Measurements from ENCODE around the gene WNT8B.

Gene WNT8B

GRCh38 chr10:100479037-100479436 lies 16.2 kb downstream of the WNT8B start:
- DNase-seq: no peak
- Histone ChIP-seq H3K36me3 (replicated peaks) (no peaks in the 10 kb centered on the region), H3K4me3 (ENCODE audit: low read depth, low read length) (no peak overlapping the region), H3K27me3 (replicated peaks) (peaks cover 13% of the 10 kb centered on the region), H3K27ac (no peak overlapping the region)
- TF ChIP-seq CTCF (IDR thresholded peaks at IDR 0.05; ENCODE audit: low read depth, low read length, missing control alignments): no peak
- in situ Hi-C loops (cut with HindIII; ENCODE audit: low pct_ligation_motif_present, low sequenced_read_pairs): no loop called here

GRCh38 chr10:100480002-100480401 lies 17.2 kb downstream of the WNT8B start:
- H3K27me3 ChIP-seq (replicated peaks): peaks cover 13% of the 10 kb centered on the region
- H3K36me3 ChIP-seq (replicated peaks): no peaks in the 10 kb centered on the region
- TF ChIP-seq CTCF (IDR thresholded peaks at IDR 0.05; ENCODE audit: low read depth, low read length, missing control alignments): no peak
- DNase-seq: no peak
- H3K4me3 ChIP-seq (ENCODE audit: low read depth, low read length): no peak overlapping the region
- no peak overlapping the region for H3K27ac ChIP-seq
- in situ Hi-C loops (cut with HindIII; ENCODE audit: low pct_ligation_motif_present, low sequenced_read_pairs): no loop called here

- in situ Hi-C loops (cut with HindIII; ENCODE audit: low pct_ligation_motif_present, low sequenced_read_pairs): no loop called here
- Histone ChIP-seq H3K36me3 (replicated peaks) (no peaks in the 10 kb centered on the region), H3K27me3 (replicated peaks) (peaks cover 13% of the 10 kb centered on the region), H3K27ac (no peak overlapping the region), H3K4me3 (ENCODE audit: low read depth, low read length) (peak overlapping the region; percentile 55)
- TF ChIP-seq CTCF (IDR thresholded peaks at IDR 0.05; ENCODE audit: low read depth, low read length, missing control alignments): no peak
- peak; percentile 89 for DNase-seq
Measured at GRCh38 chr10:100481462-100482081, 18.8 kb downstream of the WNT8B start.

DNA sequence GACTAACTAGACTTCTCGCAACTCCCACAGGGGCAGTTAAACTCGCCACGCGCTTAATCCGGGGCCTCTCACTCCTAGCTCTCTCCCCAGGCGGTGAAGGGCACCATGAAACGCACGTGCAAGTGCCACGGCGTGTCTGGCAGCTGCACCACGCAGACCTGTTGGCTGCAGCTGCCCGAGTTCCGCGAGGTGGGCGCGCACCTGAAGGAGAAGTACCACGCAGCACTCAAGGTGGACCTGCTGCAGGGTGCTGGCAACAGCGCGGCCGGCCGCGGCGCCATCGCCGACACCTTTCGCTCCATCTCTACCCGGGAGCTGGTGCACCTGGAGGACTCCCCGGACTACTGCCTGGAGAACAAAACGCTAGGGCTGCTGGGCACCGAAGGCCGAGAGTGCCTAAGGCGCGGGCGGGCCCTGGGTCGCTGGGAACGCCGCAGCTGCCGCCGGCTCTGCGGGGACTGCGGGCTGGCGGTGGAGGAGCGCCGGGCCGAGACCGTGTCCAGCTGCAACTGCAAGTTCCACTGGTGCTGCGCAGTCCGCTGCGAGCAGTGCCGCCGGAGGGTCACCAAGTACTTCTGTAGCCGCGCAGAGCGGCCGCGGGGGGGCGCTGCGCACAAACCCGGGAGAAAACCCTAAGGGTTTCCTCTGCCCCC lies 19.5 kb downstream of the WNT8B start:
- Histone ChIP-seq H3K27ac (no peak overlapping the region), H3K36me3 (replicated peaks) (no peaks in the 10 kb centered on the region), H3K4me3 (ENCODE audit: low read depth, low read length) (peak overlapping the region; percentile 55), H3K27me3 (replicated peaks) (peaks cover 13% of the 10 kb centered on the region)
- TF ChIP-seq CTCF (IDR thresholded peaks at IDR 0.05; ENCODE audit: low read depth, low read length, missing control alignments): peak; percentile 90
- in situ Hi-C loops (cut with HindIII; ENCODE audit: low pct_ligation_motif_present, low sequenced_read_pairs): no loop called here
- DNase-seq: peak; percentile 48

DNA sequence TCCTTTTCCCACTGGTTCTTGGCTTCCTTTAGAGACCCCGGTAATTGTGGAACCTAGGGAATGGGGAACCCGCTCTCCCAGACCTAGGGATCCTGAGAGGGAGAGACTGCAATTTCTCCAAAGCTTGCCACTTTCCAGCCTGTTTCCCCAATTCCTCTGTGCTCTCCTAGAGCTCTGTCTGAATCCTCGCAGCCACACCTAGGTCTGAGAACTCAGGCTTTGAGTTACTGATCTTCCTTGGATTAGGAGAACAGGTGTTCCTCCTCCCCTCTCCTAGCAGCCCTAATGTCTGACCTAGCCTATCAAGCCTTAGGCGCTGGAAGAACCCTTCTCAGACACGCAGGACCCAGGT lies 20.0 kb downstream of the WNT8B start:
- H3K36me3 ChIP-seq (replicated peaks): no peaks in the 10 kb centered on the region
- no peak overlapping the region for H3K4me3 ChIP-seq (ENCODE audit: low read depth, low read length)
- H3K27me3 ChIP-seq (replicated peaks): peaks cover 13% of the 10 kb centered on the region
- DNase-seq: no peak
- in situ Hi-C loops (cut with HindIII; ENCODE audit: low pct_ligation_motif_present, low sequenced_read_pairs): no loop called here
- no peak for TF ChIP-seq CTCF (IDR thresholded peaks at IDR 0.05; ENCODE audit: low read depth, low read length, missing control alignments)
- no peak overlapping the region for H3K27ac ChIP-seq

Measured in brain microvascular endothelial cell (primary cell).